ENCODE data around the gene SCARB1. TPM values are rescaled to one million over a fixed set of nuclear protein-coding genes. Genes with fewer than 3 reads are reported as not detected.

SCARB1 gene
- total and polyA plus RNA-seq, 9 of the 15 experiments (the other 6 are each of a cell fraction or from before 2014, with no cell fraction given), result 0.56 to 157 (median 52.8) TPM

GRCh38 chr12:124904306-124905098 lies 40.8 kb upstream of the SCARB1 start (continued):
- TF ChIP-seq ZMIZ1 (IDR thresholded peaks at IDR 0.05; ENCODE audit: low read depth in 2 of 2, low read length in 2 of 2) (no peak), ZNF764 (CRISPR knock-in tag; IDR thresholded peaks at IDR 0.05; ENCODE audit: low read depth) (no peak), NR1H2 (CRISPR knock-in tag; IDR thresholded peaks at IDR 0.05) (no peak)
- TF ChIP-seq, protein P1, sequence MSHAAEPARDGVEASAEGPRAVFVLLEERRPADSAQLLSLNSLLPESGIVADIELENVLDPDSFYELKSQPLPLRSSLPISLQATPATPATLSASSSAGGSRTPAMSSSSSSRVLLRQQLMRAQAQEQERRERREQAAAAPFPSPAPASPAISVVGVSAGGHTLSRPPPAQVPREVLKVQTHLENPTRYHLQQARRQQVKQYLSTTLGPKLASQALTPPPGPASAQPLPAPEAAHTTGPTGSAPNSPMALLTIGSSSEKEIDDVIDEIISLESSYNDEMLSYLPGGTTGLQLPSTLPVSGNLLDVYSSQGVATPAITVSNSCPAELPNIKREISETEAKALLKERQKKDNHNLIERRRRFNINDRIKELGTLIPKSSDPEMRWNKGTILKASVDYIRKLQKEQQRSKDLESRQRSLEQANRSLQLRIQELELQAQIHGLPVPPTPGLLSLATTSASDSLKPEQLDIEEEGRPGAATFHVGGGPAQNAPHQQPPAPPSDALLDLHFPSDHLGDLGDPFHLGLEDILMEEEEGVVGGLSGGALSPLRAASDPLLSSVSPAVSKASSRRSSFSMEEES (CRISPR knock-in tag; IDR thresholded peaks at IDR 0.05), result no peak
